ENCODE data around the gene ETNK2.

The ETNK2 gene

DNA sequence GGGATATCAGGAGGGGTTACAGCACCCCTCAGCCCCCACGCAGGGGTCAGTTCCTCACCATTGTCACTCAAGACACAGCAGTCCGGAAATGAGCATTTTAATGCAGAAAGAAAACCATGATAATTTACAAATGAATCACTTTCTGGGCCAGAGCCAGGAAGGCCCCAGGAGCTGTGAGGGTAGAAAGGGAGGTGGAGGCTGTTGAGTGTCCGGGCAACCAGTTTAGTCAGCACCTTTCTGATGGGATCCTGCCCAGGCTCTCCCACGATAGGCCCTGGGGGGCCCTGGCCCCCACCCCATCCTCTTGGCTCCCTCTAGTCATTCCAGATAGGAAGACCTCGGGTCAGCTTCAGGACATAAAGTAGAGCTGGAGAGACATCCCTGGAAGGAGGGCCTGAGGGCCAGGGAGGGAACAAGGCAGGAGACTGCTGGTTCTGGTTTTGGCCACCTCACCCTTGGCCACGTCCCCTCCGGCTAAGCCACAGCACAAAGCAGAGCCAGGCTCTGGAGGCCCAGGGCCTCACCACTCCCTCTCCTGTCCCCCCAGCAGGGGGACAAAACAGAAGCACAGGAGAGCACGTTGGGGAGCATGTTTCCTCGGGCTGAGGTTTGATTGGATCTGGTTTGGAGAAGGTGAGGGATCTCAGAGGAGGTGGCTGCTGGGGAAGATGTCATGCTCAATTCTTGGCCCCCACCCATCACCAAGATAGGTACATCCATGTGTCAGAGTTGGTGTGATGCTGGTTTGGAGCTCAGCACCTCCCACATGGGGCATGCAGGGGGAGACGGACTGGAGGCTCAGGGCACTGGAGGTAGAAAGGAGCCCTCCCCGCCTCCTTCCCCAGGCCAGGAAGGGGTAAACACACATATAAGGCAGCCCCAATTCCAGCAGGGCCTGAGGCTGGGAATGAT lies 20.6 kb downstream of the ETNK2 start:
- DNase-seq: no peak
- TF ChIP-seq GATA1 (IDR thresholded peaks at IDR 0.05; ENCODE audit: low read depth, low read length) (no peak), POLR2A (IDR thresholded peaks at IDR 0.05; ENCODE audit: low read length) (no peak)

DNA sequence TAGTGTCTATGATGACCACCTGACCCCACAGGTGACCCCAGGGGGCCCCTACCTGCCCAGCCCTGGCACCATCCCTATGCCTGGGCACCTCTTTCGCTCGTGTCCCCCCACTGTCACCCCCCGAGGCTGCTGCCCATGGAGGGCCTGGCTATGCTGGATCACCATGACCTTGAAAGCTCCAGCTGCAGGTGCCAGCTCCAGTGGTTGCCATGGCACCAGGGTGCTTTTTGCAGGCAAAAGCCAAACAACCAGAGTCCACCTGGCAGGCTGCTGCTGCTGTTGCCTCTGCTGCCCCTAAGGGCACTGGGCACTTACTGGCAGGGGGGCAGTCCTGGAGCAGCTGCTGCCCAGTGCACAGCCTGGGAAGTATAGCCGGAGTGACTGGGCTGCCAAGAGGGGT lies 21.7 kb downstream of the ETNK2 start:
- TF ChIP-seq GATA1 (IDR thresholded peaks at IDR 0.05; ENCODE audit: low read depth, low read length) (no peak), POLR2A (IDR thresholded peaks at IDR 0.05; ENCODE audit: low read length) (no peak)
- DNase-seq: no peak

DNA sequence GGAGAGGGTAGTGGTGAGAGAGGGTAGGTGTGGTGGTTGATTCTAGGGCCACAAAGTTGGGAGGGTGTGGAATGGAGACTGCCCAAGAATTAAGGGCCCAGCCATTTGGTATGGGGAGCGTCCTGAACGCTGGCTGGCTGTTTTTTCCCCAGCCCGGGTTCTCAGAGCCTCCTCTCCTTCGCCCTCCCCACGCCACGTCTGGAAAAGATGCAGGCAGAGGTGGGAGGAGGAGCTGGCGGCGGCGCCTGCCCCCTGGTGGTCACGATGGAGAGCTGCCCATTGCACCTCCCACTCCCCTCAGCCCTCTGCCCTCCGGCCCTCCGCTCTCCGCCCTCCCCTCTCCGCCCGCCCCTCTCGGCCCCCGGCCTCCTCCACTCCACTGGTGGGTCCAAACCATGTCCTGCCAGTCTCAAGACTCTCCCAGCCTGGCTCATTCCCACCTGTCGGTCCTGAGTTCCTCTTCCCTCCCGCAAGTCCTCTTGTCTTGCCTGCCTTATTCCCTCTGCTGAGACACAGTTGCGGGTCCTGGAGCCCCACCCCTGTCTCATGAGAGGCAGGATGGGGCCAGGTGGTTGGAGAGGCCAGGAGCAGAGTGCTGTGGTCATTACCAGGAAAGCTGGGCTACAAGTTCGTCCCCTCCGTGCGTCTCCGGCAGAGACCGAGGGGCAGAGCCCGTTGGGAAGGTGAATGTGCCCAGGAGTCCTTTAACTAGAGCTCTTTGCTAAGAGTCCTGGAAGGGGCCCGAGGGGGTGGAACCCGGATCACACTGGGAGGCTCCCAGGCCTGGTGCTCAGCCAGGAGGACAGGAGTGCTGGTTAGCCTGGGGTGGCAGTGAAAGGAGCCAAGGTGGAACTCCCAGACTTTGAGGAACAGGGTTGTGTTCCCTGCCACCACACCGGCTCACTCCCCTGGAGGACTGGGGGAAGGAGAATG lies 22.6 kb downstream of the ETNK2 start:
- TF ChIP-seq POLR2A (IDR thresholded peaks at IDR 0.05; ENCODE audit: low read length) (no peak), GATA1 (IDR thresholded peaks at IDR 0.05; ENCODE audit: low read depth, low read length) (no peak)
- peak; percentile 58 to 77 for DNase-seq

DNA sequence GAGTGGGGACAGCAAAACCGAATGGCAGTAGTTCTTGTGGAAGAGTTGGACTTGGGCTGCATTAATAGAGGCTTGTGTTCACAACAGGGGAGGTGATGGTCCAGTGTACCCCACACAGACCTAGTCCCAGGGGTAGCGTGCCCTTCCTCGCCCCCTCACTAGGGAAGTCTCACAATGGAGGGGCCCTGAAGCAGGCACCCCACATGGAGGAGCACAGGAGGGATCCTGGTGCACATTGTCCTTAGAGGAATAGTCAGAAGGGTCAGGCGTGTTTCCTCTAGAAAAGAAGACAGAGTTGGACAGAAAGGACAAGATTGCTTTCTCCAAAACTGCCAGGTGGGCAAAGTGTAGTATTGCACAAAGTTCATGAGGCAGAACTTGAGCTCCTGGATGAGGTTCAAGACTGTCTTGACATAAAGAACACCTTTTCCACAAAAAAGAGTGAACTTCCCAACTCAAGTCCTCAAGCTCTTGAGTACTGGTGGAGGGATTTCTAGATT lies 23.3 kb downstream of the ETNK2 start:
- TF ChIP-seq POLR2A (IDR thresholded peaks at IDR 0.05; ENCODE audit: low read length): no peak
- no peak for TF ChIP-seq GATA1 (IDR thresholded peaks at IDR 0.05; ENCODE audit: low read depth, low read length)
- DNase-seq: no peak

DNA sequence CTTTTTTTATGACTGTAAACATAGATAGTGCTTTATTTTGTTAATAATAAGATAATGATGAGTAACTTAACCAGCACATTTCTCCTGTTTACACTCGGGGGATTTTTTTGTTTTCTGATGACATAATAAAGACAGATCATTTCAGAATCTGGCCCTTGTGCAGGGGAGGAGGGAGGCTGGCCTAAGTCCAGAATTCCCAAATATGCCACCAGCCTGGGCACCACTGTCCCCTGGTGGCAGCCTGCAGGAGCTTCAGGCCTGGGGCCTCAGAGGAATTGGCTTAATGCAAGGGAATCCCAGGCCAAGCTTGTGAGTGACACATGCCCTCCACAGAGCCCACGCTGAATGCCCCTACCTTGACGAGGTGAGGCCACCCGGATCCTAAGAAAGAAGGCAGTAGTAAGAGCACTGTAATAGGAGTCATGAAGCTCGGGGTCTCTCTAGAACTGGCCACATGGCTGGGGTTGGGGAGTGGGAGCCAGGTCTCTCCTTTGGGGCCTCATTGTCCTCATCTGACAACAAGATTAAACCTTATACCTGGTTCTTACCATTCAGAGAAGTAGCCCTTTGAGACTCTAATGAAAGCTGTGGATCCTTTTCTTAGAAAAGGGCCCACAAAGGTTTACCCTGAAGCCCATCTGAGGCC lies 24.1 kb downstream of the ETNK2 start:
- DNase-seq: peak; percentile 29 to 48
- TF ChIP-seq POLR2A (IDR thresholded peaks at IDR 0.05; ENCODE audit: low read length): no peak
- TF ChIP-seq GATA1 (IDR thresholded peaks at IDR 0.05; ENCODE audit: low read depth, low read length): no peak

DNA sequence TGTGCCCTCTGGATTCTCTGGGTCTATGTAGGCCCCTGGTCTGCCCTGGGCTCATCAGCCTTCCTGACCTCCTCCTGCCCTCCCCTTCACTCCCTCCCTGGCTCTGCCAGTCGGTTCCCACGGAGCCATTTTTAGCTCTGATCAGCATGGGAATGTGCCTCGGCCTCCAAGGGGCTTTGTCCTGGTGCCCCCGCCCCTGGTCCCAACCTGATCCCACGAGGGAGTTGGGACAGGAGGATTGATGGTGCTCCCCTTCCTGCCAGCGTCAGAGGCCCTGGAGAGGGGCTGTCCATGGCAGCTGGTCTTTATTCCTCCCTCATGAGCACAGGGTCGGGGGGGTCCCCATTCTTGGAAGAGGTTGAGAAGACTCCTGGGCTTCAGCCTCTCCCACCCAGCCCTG lies 24.9 kb downstream of the ETNK2 start:
- TF ChIP-seq GATA1 (IDR thresholded peaks at IDR 0.05; ENCODE audit: low read depth, low read length) (no peak), POLR2A (IDR thresholded peaks at IDR 0.05; ENCODE audit: low read length) (no peak)
- DNase-seq: no peak

DNA sequence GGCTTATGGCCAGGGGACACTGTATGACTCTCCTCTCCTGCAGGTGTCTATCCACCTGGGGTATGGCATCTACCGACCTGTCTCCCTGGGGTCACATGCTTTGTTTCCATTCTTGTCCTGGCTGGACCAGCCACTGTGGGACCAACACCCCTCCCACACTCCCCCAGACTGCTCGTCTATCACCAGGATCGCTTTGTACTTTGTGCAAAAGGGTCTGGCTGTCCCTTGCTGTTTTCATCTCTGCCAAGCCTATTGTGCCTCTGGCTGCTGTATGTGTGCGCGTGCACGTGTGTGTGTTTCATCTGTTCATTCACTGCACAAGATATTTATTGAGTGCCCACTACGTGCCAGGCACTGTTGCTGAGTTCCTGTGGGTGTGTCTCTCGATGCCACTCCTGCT lies 25.5 kb downstream of the ETNK2 start:
- DNase-seq: no peak
- no peak for TF ChIP-seq POLR2A (IDR thresholded peaks at IDR 0.05; ENCODE audit: low read length)
- no peak for TF ChIP-seq GATA1 (IDR thresholded peaks at IDR 0.05; ENCODE audit: low read depth, low read length)

DNA sequence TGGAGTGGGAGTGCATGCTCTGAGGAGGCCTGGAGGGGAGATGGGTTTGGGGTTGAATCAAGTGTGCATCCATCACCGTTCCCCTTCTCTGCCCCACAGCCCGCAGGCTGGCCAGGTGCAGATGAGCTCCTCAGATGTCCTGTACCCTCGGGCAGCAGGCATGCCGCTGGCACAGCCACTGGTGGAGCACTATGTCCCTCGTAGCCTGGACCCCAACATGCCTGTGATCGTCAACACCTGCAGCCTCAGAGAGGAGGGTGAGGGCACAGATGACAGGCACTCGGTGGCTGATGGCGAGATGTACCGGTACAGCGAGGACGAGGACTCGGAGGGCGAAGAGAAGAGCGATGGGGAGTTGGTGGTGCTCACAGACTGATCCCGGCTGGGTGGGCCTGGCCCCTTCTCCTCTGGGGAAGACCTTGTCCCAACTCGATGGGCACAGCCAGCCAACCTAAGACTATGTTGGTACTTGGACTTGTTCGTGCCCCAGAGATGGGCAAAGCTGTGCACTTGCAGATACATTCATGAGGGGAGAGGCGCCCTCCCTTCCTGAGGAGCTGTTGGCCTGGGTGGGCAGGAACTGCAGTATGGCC lies 26.0 kb downstream of the ETNK2 start:
- TF ChIP-seq POLR2A (IDR thresholded peaks at IDR 0.05; ENCODE audit: low read length): no peak
- TF ChIP-seq GATA1 (IDR thresholded peaks at IDR 0.05; ENCODE audit: low read depth, low read length): no peak
- no peak for DNase-seq

DNA sequence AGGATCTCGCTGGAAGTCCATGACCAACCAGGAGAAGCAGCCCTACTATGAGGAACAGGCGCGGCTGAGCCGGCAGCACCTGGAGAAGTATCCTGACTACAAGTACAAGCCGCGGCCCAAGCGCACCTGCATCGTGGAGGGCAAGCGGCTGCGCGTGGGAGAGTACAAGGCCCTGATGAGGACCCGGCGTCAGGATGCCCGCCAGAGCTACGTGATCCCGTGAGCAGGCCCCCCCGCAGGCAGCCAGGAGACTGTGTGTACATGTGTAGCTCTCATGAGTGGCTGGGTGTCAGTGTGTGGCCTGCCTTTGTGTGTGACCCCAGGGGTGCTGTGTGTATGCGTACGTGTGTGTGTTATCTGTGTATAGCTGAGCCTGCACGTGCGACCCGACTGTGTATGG lies 27.2 kb downstream of the ETNK2 start:
- TF ChIP-seq POLR2A (IDR thresholded peaks at IDR 0.05; ENCODE audit: low read length) (no peak), GATA1 (IDR thresholded peaks at IDR 0.05; ENCODE audit: low read depth, low read length) (no peak)
- no peak for DNase-seq

DNA sequence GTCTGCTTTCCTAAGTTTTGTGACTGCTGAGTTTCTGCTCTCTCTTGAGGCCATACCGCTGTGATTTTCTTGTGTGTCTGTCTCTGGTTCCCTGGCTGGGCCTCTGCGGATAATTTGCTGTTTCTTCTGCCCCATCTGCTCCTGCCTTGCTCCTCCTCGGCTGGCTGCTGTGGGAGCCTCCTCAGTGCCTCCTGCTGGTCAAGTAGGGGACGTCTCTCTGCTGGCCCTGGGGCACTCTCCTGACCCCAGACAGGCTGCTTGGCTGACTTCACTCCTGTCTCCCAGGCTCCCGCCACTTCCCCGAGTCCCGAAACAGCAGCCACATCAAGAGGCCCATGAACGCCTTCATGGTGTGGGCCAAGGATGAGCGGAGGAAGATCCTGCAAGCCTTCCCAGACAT lies 28.5 kb downstream of the ETNK2 start:
- peak; percentile 17 to 30 for DNase-seq
- no peak for TF ChIP-seq POLR2A (IDR thresholded peaks at IDR 0.05; ENCODE audit: low read length)
- TF ChIP-seq GATA1 (IDR thresholded peaks at IDR 0.05; ENCODE audit: low read depth, low read length): no peak

DNA sequence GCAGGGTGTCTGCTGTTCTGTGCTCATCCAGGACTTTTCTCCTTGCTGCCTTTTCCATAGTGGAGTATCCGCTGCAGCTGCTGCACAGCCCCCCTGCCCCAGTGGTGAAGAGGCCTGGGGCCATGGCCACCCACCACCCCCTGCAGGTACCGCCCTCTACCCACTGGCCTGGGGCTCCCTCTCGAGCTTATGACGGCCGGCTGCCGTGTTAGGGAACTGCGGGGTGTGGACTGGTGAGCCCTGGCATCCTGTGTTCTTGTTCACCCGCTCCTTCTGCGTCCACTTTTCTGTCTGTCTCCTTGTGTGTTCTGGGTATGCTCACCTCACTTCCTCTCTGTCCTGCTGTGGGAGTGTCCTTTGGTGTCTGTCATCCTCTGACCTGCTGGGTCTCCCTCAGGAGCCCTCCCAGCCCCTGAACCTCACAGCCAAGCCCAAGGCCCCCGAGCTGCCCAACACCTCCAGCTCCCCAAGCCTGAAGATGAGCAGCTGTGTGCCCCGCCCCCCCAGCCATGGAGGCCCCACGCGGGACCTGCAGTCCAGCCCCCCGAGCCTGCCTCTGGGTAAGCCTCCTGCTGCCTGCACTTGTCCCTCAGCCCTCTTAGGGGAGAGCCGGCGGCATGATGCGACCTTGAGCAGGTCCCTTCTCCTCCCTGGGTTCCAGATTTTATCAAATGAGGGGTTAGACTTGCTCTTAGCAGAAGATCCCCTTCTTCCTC lies 29.8 kb downstream of the ETNK2 start:
- TF ChIP-seq POLR2A (IDR thresholded peaks at IDR 0.05; ENCODE audit: low read length) (no peak), GATA1 (IDR thresholded peaks at IDR 0.05; ENCODE audit: low read depth, low read length) (no peak)
- DNase-seq: no peak

DNA sequence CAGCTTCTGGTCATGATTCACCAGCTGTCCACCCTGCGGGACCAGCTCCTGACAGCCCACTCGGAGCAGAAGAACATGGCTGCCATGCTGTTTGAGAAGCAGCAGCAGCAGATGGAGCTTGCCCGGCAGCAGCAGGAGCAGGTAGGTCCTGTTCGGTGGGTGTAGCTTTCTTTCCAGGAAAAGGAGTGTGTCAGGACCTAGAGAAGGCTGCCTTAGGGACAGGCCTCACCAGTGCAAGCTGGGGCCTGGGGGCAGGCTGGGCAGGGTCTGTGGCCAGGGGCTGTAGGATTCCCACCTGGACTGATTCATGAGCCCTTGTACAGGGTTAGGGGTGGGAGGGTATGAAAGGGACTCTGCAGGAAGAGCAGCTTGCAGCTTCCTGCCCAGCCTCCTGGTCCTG lies 35.3 kb downstream of the ETNK2 start:
- no peak for DNase-seq
- no peak for TF ChIP-seq GATA1 (IDR thresholded peaks at IDR 0.05; ENCODE audit: low read depth, low read length)
- no peak for TF ChIP-seq POLR2A (IDR thresholded peaks at IDR 0.05; ENCODE audit: low read length)

DNA sequence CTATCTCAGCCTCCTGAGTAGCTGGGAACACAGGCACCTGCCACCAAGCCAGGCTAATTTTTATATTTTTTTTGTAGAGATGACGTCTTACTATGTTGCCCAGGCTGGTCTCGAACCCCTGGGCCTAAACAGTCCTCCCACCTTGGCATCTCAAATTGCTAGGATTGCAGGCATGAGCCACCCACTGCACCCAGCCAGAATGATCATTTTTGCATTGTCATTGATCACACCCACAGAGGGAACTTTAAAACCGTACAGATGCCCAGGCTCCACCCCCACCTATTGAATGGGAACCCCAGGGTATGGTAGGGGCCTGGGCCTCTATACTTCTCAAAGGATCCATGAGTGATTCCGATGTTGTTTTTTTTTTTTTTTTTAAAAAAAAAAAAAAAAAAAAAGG lies 36.7 kb downstream of the ETNK2 start:
- DNase-seq: no peak
- TF ChIP-seq POLR2A (IDR thresholded peaks at IDR 0.05; ENCODE audit: low read length) (no peak), GATA1 (IDR thresholded peaks at IDR 0.05; ENCODE audit: low read depth, low read length) (no peak)

All from erythroblast (primary cell).